GM19468 (cell line): ENCODE data around the gene BTBD16.

Experiments used
- ATAC-seq: cut with Tn5 transposase; IDR thresholded peaks from one replicate; pipeline ENCODE4 v1.9.1; 2021; ENCODE audit warnings: mild to moderate bottlenecking, moderate library complexity, moderate number of reproducible peaks; ENCODE audit not compliant: unreplicated experiment; ENCODE audit errors: extremely low read depth

Gene BTBD16

GRCh38 chr10:122291739-122292138, 20.6 kb downstream of the BTBD16 start:
- no peak for ATAC-seq

GRCh38 chr10:122292376-122292775, 21.3 kb downstream of the BTBD16 start:
- no peak for ATAC-seq

- ATAC-seq: no peak
Observed at GRCh38 chr10:122293156-122293960, 22.3 kb downstream of the BTBD16 start.

- no peak for ATAC-seq
Observed at GRCh38 chr10:122293961-122294380, 22.9 kb downstream of the BTBD16 start.

- ATAC-seq: no peak
Observed at GRCh38 chr10:122294511-122295450, 23.7 kb downstream of the BTBD16 start.

GRCh38 chr10:122295451-122295809, 24.3 kb downstream of the BTBD16 start:
- ATAC-seq: no peak

GRCh38 chr10:122296363-122297120, 25.4 kb downstream of the BTBD16 start:
- no peak for ATAC-seq

GRCh38 chr10:122297583-122297982, 26.5 kb downstream of the BTBD16 start:
- ATAC-seq: no peak

- ATAC-seq: no peak
Observed at GRCh38 chr10:122298206-122298597, 27.1 kb downstream of the BTBD16 start.

GRCh38 chr10:122298598-122299301, 27.7 kb downstream of the BTBD16 start:
- peak; percentile 56 for ATAC-seq

- ATAC-seq: no peak
Observed at GRCh38 chr10:122299423-122300075, 28.5 kb downstream of the BTBD16 start.

- ATAC-seq: no peak
Observed at GRCh38 chr10:122301055-122301810, 30.1 kb downstream of the BTBD16 start.

- no peak for ATAC-seq
Observed at GRCh38 chr10:122301811-122302115, 30.7 kb downstream of the BTBD16 start.

GRCh38 chr10:122302315-122302714, 31.2 kb downstream of the BTBD16 start:
- ATAC-seq: no peak

GRCh38 chr10:122303271-122304053, 32.4 kb downstream of the BTBD16 start:
- ATAC-seq: no peak

- no peak for ATAC-seq
Observed at GRCh38 chr10:122304054-122304579, 33.0 kb downstream of the BTBD16 start.

- no peak for ATAC-seq
Observed at GRCh38 chr10:122306282-122306681, 35.2 kb downstream of the BTBD16 start.

- ATAC-seq: no peak
Observed at GRCh38 chr10:122306744-122307143, 35.6 kb downstream of the BTBD16 start.
